Testis (tissue), 3 donors: ENCODE data around the gene CARS1. TPM values are rescaled to one million over a fixed set of nuclear protein-coding genes. Genes with fewer than 3 reads are reported as not detected.

Experiments used
- DNase-seq: peaks from one replicate; pipeline ENCODE4 v3.0.0-alpha.2; 2019
- H3K27ac ChIP-seq, 2 donors: fragments of 200-600 bp; sonication (generic); one replicate each; pipeline ENCODE4 v1.5.1; 2019
- H3K27me3 ChIP-seq: fragments of 200-600 bp; sonication (generic); one replicate; pipeline ENCODE4 v1.5.1; 2019
- H3K36me3 ChIP-seq: fragments of 200-600 bp; sonication (generic); one replicate; pipeline ENCODE4 v1.5.1; 2017; ENCODE audit warnings: low read depth; ENCODE audit errors: missing control alignments
- H3K4me1 ChIP-seq: fragments of 200-600 bp; sonication (generic); one replicate; pipeline ENCODE4 v1.5.1; 2019
- H3K4me3 ChIP-seq, 2 donors: fragments of 200-600 bp; sonication (generic); one replicate each; pipeline ENCODE4 v1.5.1; 2017 to 2019
- H3K9me3 ChIP-seq: fragments of 200-600 bp; sonication (generic); one replicate; pipeline ENCODE4 v1.5.1; 2017
- CTCF ChIP-seq, 3 experiments: fragments of 450-650 bp in 2 of 3; fragments of 200-600 bp in 1 of 3; sonication (generic) in 1 of 3; IDR thresholded peaks; one replicate each; pipeline ENCODE4 v1.5.1; 2016 to 2019; ENCODE audit warnings: antibody characterized with exemption in 3 of 3, mild to moderate bottlenecking in 2 of 3, moderate library complexity in 1 of 3
- POLR2A ChIP-seq: fragments of 450-650 bp; IDR thresholded peaks from one replicate; pipeline ENCODE4 v1.6.1; 2017; ENCODE audit warnings: antibody characterized with exemption, mild to moderate bottlenecking, moderate library complexity
- WGBS, 2 donors: methylation state at CpG; one replicate each; pipeline ENCODE4 v1.1.5; 2018; 5-methylcytosine and 5-hydroxymethylcytosine counted together
- intact Hi-C: fragments of 100-400 bp; cut with DNase I; formaldehyde crosslinking; loops from one replicate; pipeline ENCODE4 v1.15.1; 2023; ENCODE audit warnings: low total_unique reads
- polyA plus RNA-seq: library from polyadenylated mRNA; stranded (reverse); fragments of 350-450 nt; fragmentation: Illumina TruSeq; extraction: RNeasy Lipid Tissue Mini Kit (QIAGEN cat#74804); gene quantifications from one replicate; pipeline ENCODE4 v1.2.3, GENCODE V29; 2014; ENCODE audit warnings: low read depth, low replicate concordance; ENCODE audit not compliant: insufficient read depth
- total RNA-seq, 2 donors: library from RNA; depleted of rRNA; stranded (reverse); fragments of >200 nt; gene quantifications; one replicate each; pipeline ENCODE4 v1.2.3, GENCODE V29; 2016

Gene CARS1
- total and polyA plus RNA-seq, 3 donors from 2014 or later, result 34.8 to 48.2 (median 43.8) TPM

DNA sequence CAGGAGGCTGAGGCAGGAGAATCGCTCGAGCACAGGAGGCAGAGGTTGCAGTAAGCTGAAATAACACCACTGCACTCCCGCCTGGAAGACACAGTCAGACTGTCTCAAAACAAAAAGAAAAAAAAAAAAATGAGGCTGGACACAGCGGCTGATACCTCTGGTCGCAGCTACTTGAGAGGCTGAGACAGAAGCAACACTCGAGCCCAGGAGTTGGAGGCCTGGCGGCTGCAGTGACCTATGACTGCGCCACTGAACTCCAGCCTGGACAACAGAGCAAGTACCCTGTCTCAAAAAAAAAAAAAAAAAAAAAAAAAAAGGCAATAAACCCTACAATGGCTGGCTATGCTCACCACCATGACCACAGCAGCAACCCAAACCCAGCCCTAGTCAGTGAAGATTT lies 76.1 kb downstream of the CARS1 start:
- DNase-seq, result no peak
- intact Hi-C loops, result no loop called here
- Histone ChIP-seq H3K27me3 (no peaks in the 10 kb centered on the region), H3K27ac (no peak overlapping the region), H3K36me3 (no peaks in the 10 kb centered on the region), H3K9me3 (no peaks in the 10 kb centered on the region), H3K4me3 (no peak overlapping the region), H3K4me1 (peaks cover 11% of the 10 kb centered on the region)
- 88 to 91% methylated on average over 8 of the region's 8 CpGs for WGBS, 2 donors
- TF ChIP-seq CTCF (IDR thresholded peaks at IDR 0.05) (no peak), POLR2A (no peak)

GRCh38 chr11:2980168-2980840 lies 76.9 kb downstream of the CARS1 start:
- no peak overlapping the region for H3K27ac ChIP-seq
- 79 to 87% methylated on average over 6 of the region's 6 CpGs for WGBS, 2 donors
- no peak for DNase-seq
- TF ChIP-seq CTCF (IDR thresholded peaks at IDR 0.05), result no peak
- TF ChIP-seq POLR2A, result no peak
- intact Hi-C loops, result no loop called here
- peaks cover 11% of the 10 kb centered on the region for H3K4me1 ChIP-seq
- H3K9me3 ChIP-seq, result no peaks in the 10 kb centered on the region
- H3K36me3 ChIP-seq, result no peaks in the 10 kb centered on the region
- H3K27me3 ChIP-seq, result no peaks in the 10 kb centered on the region
- H3K4me3 ChIP-seq, result no peak overlapping the region

- Histone ChIP-seq H3K9me3 (no peaks in the 10 kb centered on the region), H3K4me3 (no peak overlapping the region), H3K27me3 (no peaks in the 10 kb centered on the region), H3K36me3 (no peaks in the 10 kb centered on the region), H3K27ac (no peak overlapping the region), H3K4me1 (peaks cover 5% of the 10 kb centered on the region)
- intact Hi-C loops, result no loop called here
- DNase-seq, result peak; percentile 3
- no peak for TF ChIP-seq POLR2A
- no peak for TF ChIP-seq CTCF (IDR thresholded peaks at IDR 0.05)
- 68 to 74% methylated on average over 7 of the region's 7 CpGs for WGBS, 2 donors
Measured at GRCh38 chr11:2977113-2977512, 80.1 kb downstream of the CARS1 start.

- Histone ChIP-seq H3K27me3 (no peaks in the 10 kb centered on the region), H3K9me3 (no peaks in the 10 kb centered on the region), H3K27ac (no peak overlapping the region), H3K4me3 (no peak overlapping the region), H3K4me1 (no peaks in the 10 kb centered on the region), H3K36me3 (no peaks in the 10 kb centered on the region)
- DNase-seq, result peak; percentile 8
- intact Hi-C loops, result no loop called here
- no peak for TF ChIP-seq CTCF (IDR thresholded peaks at IDR 0.05)
- TF ChIP-seq POLR2A, result no peak
- 90% methylated on average over 6 of the region's 6 CpGs for WGBS, 2 donors
Measured at GRCh38 chr11:2976294-2977063, 80.7 kb downstream of the CARS1 start.
